Stimulated activated CD8-positive, alpha-beta memory T cell treated with anti-CD3 and anti-CD28 coated beads, Interleukin-7, amount 100 ng/mL, for 24 hours (primary cell): Measurements from ENCODE around the gene MMP1.

Experiments
- DNase-seq: peaks from one replicate; pipeline ENCODE4 v3.0.0-alpha.2; 2020; ENCODE audit warnings: low read depth

The MMP1 gene

GRCh38 chr11:102798012-102798746 lies at the start of gene MMP1:
Gene MMP1, minus strand, starts transcription at chr11:102798160. Its CDS starts 68 bp downstream, at chr11:102798092.
- DNase-seq, result no peak

GRCh38 chr11:102846292-102846691 lies 48.3 kb upstream of the MMP1 start:
- DNase-seq, result no peak

- no peak for DNase-seq
Measured at GRCh38 chr11:102843489-102843888, 45.5 kb upstream of the MMP1 start, which contains the start of gene MMP3. Gene MMP3, minus strand, starts transcription at chr11:102843609. Its CDS starts 63 bp downstream, at chr11:102843546.

- DNase-seq, result no peak
Measured at GRCh38 chr11:102842930-102843329, 45.0 kb upstream of the MMP1 start.

- DNase-seq, result no peak
Measured at GRCh38 chr11:102840018-102840417, 42.1 kb upstream of the MMP1 start.

- no peak for DNase-seq
Measured at GRCh38 chr11:102837646-102838045, 39.7 kb upstream of the MMP1 start.

GRCh38 chr11:102837156-102837555 lies 39.2 kb upstream of the MMP1 start:
- DNase-seq, result no peak

- no peak for DNase-seq
Measured at GRCh38 chr11:102836290-102836875, 38.4 kb upstream of the MMP1 start.

- DNase-seq, result no peak
Measured at GRCh38 chr11:102833731-102834130, 35.8 kb upstream of the MMP1 start.

- no peak for DNase-seq
Measured at GRCh38 chr11:102832612-102833011, 34.7 kb upstream of the MMP1 start.

- DNase-seq, result no peak
Measured at GRCh38 chr11:102831489-102832440, 33.8 kb upstream of the MMP1 start.

GRCh38 chr11:102831128-102831488 lies 33.1 kb upstream of the MMP1 start:
- no peak for DNase-seq

GRCh38 chr11:102830001-102830727 lies 32.2 kb upstream of the MMP1 start:
- DNase-seq, result no peak

- no peak for DNase-seq
Measured at GRCh38 chr11:102829316-102830000, 31.5 kb upstream of the MMP1 start.

GRCh38 chr11:102824556-102824955 lies 26.6 kb upstream of the MMP1 start:
- no peak for DNase-seq

- DNase-seq, result no peak
Measured at GRCh38 chr11:102819491-102819890, 21.5 kb upstream of the MMP1 start.

GRCh38 chr11:102813484-102813883 lies 15.5 kb upstream of the MMP1 start:
- DNase-seq, result no peak

GRCh38 chr11:102812188-102812587 lies 14.2 kb upstream of the MMP1 start:
- no peak for DNase-seq

- DNase-seq, result no peak
Measured at GRCh38 chr11:102810950-102811660, 13.1 kb upstream of the MMP1 start.

- DNase-seq, result no peak
Measured at GRCh38 chr11:102809971-102810370, 12.0 kb upstream of the MMP1 start.

GRCh38 chr11:102807921-102808320 lies 10.0 kb upstream of the MMP1 start:
- DNase-seq, result no peak
